Neural crest cell (in vitro differentiated cells): ENCODE data around the gene TMEM255B. TPM values are rescaled to one million over a fixed set of nuclear protein-coding genes. Genes with fewer than 3 reads are reported as not detected.
A peak's percentile ranks its signal among the peaks of the same experiment; 100 is the strongest.

Experiments
- DNase-seq: peaks from one replicate; pipeline ENCODE4 v3.0.0; 2021; ENCODE audit warnings: low read depth, mixed read lengths, low spot score
- H3K27ac Mint-ChIP-seq: one replicate; pipeline ENCODE4 v1.8.0; 2021; ENCODE audit warnings: mild to moderate bottlenecking, mixed read lengths; ENCODE audit not compliant: unreplicated experiment
- H3K27me3 Mint-ChIP-seq: 2 replicates; pipeline ENCODE4 v1.8.0; 2021; ENCODE audit warnings: low read depth, mild to moderate bottlenecking, mixed read lengths
- H3K36me3 Mint-ChIP-seq: 2 replicates; pipeline ENCODE4 v1.8.0; 2021; ENCODE audit warnings: low read depth, mild to moderate bottlenecking, mixed read lengths
- H3K4me1 Mint-ChIP-seq: 2 replicates; pipeline ENCODE4 v1.8.0; 2021; ENCODE audit warnings: mixed read lengths
- H3K4me3 Mint-ChIP-seq: one replicate; pipeline ENCODE4 v1.8.0; 2021; ENCODE audit warnings: mild to moderate bottlenecking, mixed read lengths
- H3K9me3 Mint-ChIP-seq: 2 replicates; pipeline ENCODE4 v1.8.0; 2021; ENCODE audit warnings: mixed read lengths
- CTCF ChIP-seq: fragments of 200-600 bp; sonication (generic); conservative IDR thresholded peaks from 2 replicates; pipeline ENCODE4 v1.5.0; 2021; ENCODE audit warnings: antibody characterized with exemption, mild to moderate bottlenecking
- total RNA-seq: library from RNA; stranded (reverse); gene quantifications from 2 replicates; pipeline ENCODE4 v1.2.1, GENCODE V29; 2021

Gene TMEM255B
- total RNA-seq, 1 donor from 2014 or later, result 2.4 TPM

GRCh38 chr13:113775451-113776145, 16.6 kb downstream of the TMEM255B start:
- no peak for TF ChIP-seq CTCF

GRCh38 chr13:113776231-113777125, 17.5 kb downstream of the TMEM255B start:
- H3K27me3 Mint-ChIP-seq, result peaks cover 41% of the 10 kb centered on the region
- H3K36me3 Mint-ChIP-seq, result no peaks in the 10 kb centered on the region
- no peak overlapping the region for H3K4me3 Mint-ChIP-seq

More at GRCh38 chr13:113775451-113776145, 16.6 kb downstream of the TMEM255B start:
- Mint-ChIP-seq H3K36me3 (no peaks in the 10 kb centered on the region), H3K9me3 (peaks cover 5% of the 10 kb centered on the region), H3K4me3 (no peak overlapping the region), H3K27me3 (peaks cover 37% of the 10 kb centered on the region), H3K4me1 (no peaks in the 10 kb centered on the region), H3K27ac (no peak overlapping the region)
- DNase-seq, result no peak

GRCh38 chr13:113777311-113778260, 18.6 kb downstream of the TMEM255B start:
- no peak for TF ChIP-seq CTCF
- no peaks in the 10 kb centered on the region for H3K4me1 Mint-ChIP-seq

More at GRCh38 chr13:113776231-113777125, 17.5 kb downstream of the TMEM255B start:
- Mint-ChIP-seq H3K27ac (no peak overlapping the region), H3K9me3 (peaks cover 5% of the 10 kb centered on the region), H3K4me1 (no peaks in the 10 kb centered on the region)
- TF ChIP-seq CTCF, result no peak
- no peak for DNase-seq

GRCh38 chr13:113781571-113781970, 22.5 kb downstream of the TMEM255B start:
- no peaks in the 10 kb centered on the region for H3K4me1 Mint-ChIP-seq
- no peak for DNase-seq
- H3K27me3 Mint-ChIP-seq, result peaks cover 58% of the 10 kb centered on the region
- TF ChIP-seq CTCF, result no peak
- H3K4me3 Mint-ChIP-seq, result no peak overlapping the region
- H3K27ac Mint-ChIP-seq, result no peak overlapping the region
- H3K36me3 Mint-ChIP-seq, result peaks cover 2% of the 10 kb centered on the region
- peaks cover 4% of the 10 kb centered on the region for H3K9me3 Mint-ChIP-seq

More at GRCh38 chr13:113777311-113778260, 18.6 kb downstream of the TMEM255B start:
- peaks cover 39% of the 10 kb centered on the region for H3K27me3 Mint-ChIP-seq
- no peaks in the 10 kb centered on the region for H3K36me3 Mint-ChIP-seq
- no peak overlapping the region for H3K4me3 Mint-ChIP-seq
- no peaks in the 10 kb centered on the region for H3K9me3 Mint-ChIP-seq
- H3K27ac Mint-ChIP-seq, result no peak overlapping the region
- DNase-seq, result peak; percentile 54

- peaks cover 52% of the 10 kb centered on the region for H3K27me3 Mint-ChIP-seq
- DNase-seq, result no peak
- no peak for TF ChIP-seq CTCF
- no peaks in the 10 kb centered on the region for H3K4me1 Mint-ChIP-seq
- H3K27ac Mint-ChIP-seq, result no peak overlapping the region
- peaks cover 2% of the 10 kb centered on the region for H3K36me3 Mint-ChIP-seq
- no peak overlapping the region for H3K4me3 Mint-ChIP-seq
- peaks cover 4% of the 10 kb centered on the region for H3K9me3 Mint-ChIP-seq
These were observed 23.4 kb downstream of the TMEM255B start for GRCh38 chr13:113782472-113782871.
